Measurements from ENCODE around the gene PIEZO2.

GRCh38 chr18:10768221-10768620 is 381.1 kb downstream of the PIEZO2 start:
- TF ChIP-seq POLR2AphosphoS5 (IDR thresholded peaks at IDR 0.05) (no peak), EP300 (IDR thresholded peaks at IDR 0.05) (no peak), CTCF (IDR thresholded peaks at IDR 0.05) (no peak), POLR2A (IDR thresholded peaks at IDR 0.05) (no peak)

Data from gastroesophageal sphincter (tissue), 3 donors.